HepG2 (cell line): Measurements from ENCODE around the gene COL5A2. TPM values are rescaled to one million over a fixed set of nuclear protein-coding genes. Genes with fewer than 3 reads are reported as not detected.

ENCODE experiments used
- ATAC-seq: fragments of 200-7000 bp; cut with Tn5 transposase; 3 replicates; pipeline ENCODE4 v1.9.1; 2020; ENCODE audit warnings: mild to moderate bottlenecking, moderate library complexity
- BruUV-seq: library from RNA; stranded (reverse); fragments of 400-500 nt; replicated peaks from 2 replicates; lab custom pipeline; 2021; lab: Mats Ljungman, UMichigan
- CTCF ChIA-PET: fragments of 300-600 bp; formaldehyde crosslinking; extraction: SDS; loops from one replicate; lab custom pipeline; 2021; ENCODE audit warnings: low total read pairs, inconsistent platforms, low intra/inter-chr PET ratio; lab: Yijun Ruan, JAX
- POLR2A ChIA-PET: fragments of 350-600 bp; sonication (Branson Sonifier 250); formaldehyde crosslinking; loops from one replicate; lab custom pipeline; 2020; ENCODE audit warnings: antibody characterized with exemption, inconsistent platforms; lab: Yijun Ruan, JAX
- DNase-seq: peaks from one replicate; pipeline ENCODE4 v3.0.0-alpha.2; 2015; ENCODE audit warnings: low spot score
- FAIRE-seq: peaks from 3 replicates; lab custom pipeline; 2011; peaks lifted over from hg19 to GRCh38; lab: Jason Lieb, UNC
- H2AFZ ChIP-seq: one replicate; pipeline ENCODE4 v1.6.1; 2011; ENCODE audit warnings: low read length, inconsistent platforms
- H3K27ac ChIP-seq: fragments of 300-600 bp; 3 replicates; pipeline ENCODE4 v1.8.0; 2011; ENCODE audit warnings: mixed run types, mild to moderate bottlenecking, mixed read lengths, low read length, inconsistent platforms; ENCODE audit not compliant: insufficient read depth; ENCODE audit errors: extremely low read length
- H3K27me3 ChIP-seq, 2 experiments: fragments of 200-600 bp in 1 of 2; 2 replicates in 1 of 2; 3 replicates in 1 of 2; pipeline versions ENCODE4 v1.6.0 to v1.8.0; 2011; ENCODE audit warnings: low read length in 2 of 2, mild to moderate bottlenecking in 2 of 2, moderate library complexity in 2 of 2, inconsistent platforms in 1 of 2; ENCODE audit not compliant: insufficient read depth in 2 of 2, control insufficient read depth in 1 of 2
- H3K36me3 ChIP-seq, 2 experiments: fragments of 200-600 bp in 1 of 2; replicated peaks in 1 of 2; 2 replicates in 1 of 2; 3 replicates in 1 of 2; pipeline versions ENCODE4 v1.5.1 to v1.8.0; 2011; ENCODE audit warnings: low read length in 2 of 2, inconsistent platforms in 1 of 2; ENCODE audit not compliant: insufficient read depth in 2 of 2, control insufficient read depth in 1 of 2
- H3K4me1 ChIP-seq: 2 replicates; pipeline ENCODE4 v1.5.1; 2012; ENCODE audit warnings: low read length, inconsistent platforms; ENCODE audit not compliant: insufficient read depth
- H3K4me2 ChIP-seq: 2 replicates; pipeline ENCODE4 v1.6.0; 2011; ENCODE audit warnings: low read depth, low read length, inconsistent platforms
- H3K4me3 ChIP-seq, 3 experiments: fragments of 200-600 bp in 1 of 3; sonication (generic), shearing (Covaris generic) in 1 of 3; replicated peaks in 1 of 3; 2 replicates each; pipeline ENCODE4 v1.5.1; 2011 to 2016; ENCODE audit warnings: low read length in 3 of 3, inconsistent platforms in 2 of 3, low read depth in 2 of 3, mild to moderate bottlenecking in 2 of 3, control low read depth in 1 of 3, mixed read lengths in 1 of 3; ENCODE audit not compliant: insufficient read depth in 1 of 3
- H3K79me2 ChIP-seq: one replicate; pipeline ENCODE4 v1.6.1; 2011; ENCODE audit warnings: low read length, inconsistent platforms; ENCODE audit not compliant: insufficient read depth
- H3K9ac ChIP-seq: 2 replicates; pipeline ENCODE4 v1.6.0; 2011; ENCODE audit warnings: mild to moderate bottlenecking, low read depth, low read length, inconsistent platforms; ENCODE audit not compliant: insufficient read depth
- H3K9me3 ChIP-seq: 2 replicates; pipeline ENCODE4 v1.5.1; 2012; ENCODE audit warnings: mild to moderate bottlenecking, low read length
- H4K20me1 ChIP-seq: 2 replicates; pipeline ENCODE4 v1.6.0; 2011; ENCODE audit warnings: inconsistent platforms, mild to moderate bottlenecking, low read length, moderate library complexity; ENCODE audit not compliant: insufficient read depth
- HMG20B ChIP-seq: conservative IDR thresholded peaks from 2 replicates; pipeline ENCODE4 v1.6.1; 2016; ENCODE audit warnings: missing genetic modification reagents, missing compliant biosample characterization
- KLF9 ChIP-seq: IDR thresholded peaks from 2 replicates; pipeline ENCODE4 v1.6.1; 2016; ENCODE audit warnings: low read depth
- MEIS1 ChIP-seq: sonication (generic); formaldehyde crosslinking; IDR thresholded peaks from 2 replicates; pipeline ENCODE4 v1.9.0; 2021; ENCODE audit warnings: mild to moderate bottlenecking, missing genetic modification reagents, moderate library complexity, borderline replicate concordance
- POLR2A ChIP-seq, 2 experiments: IDR thresholded peaks; 2 replicates each; pipeline ENCODE4 v1.6.1; 2011; ENCODE audit warnings: low read depth in 2 of 2, low read length in 2 of 2, mild to moderate bottlenecking in 1 of 2, moderate library complexity in 1 of 2; ENCODE audit not compliant: insufficient read depth in 1 of 2
- ZNF562 ChIP-seq: sonication (generic); formaldehyde crosslinking; IDR thresholded peaks from 2 replicates; pipeline ENCODE4 v1.8.0; 2022; ENCODE audit warnings: missing genetic modification reagents, borderline replicate concordance
- ZNF564 ChIP-seq: sonication (generic); formaldehyde crosslinking; IDR thresholded peaks from 2 replicates; pipeline ENCODE4 v1.8.1; 2023; ENCODE audit warnings: mild to moderate bottlenecking, missing genetic modification reagents
- ZNF605 ChIP-seq: sonication (generic); formaldehyde crosslinking; IDR thresholded peaks from 2 replicates; pipeline ENCODE4 v1.8.0; 2022; ENCODE audit warnings: mild to moderate bottlenecking, missing genetic modification reagents
- WGBS: methylation state at CpG from one replicate; pipeline ENCODE4 v1.1.6; 2017; ENCODE audit warnings: low lambda C conversion rate; 5-methylcytosine and 5-hydroxymethylcytosine counted together
- in situ Hi-C: cut with HindIII; loops from 2 replicates; pipeline ENCODE4 v1.10.0; 2017; ENCODE audit warnings: low pct_unique_long_range_greater_than_20kb; ENCODE audit not compliant: extremely low pct_ligation_motif_present
- intact Hi-C: fragments of 100-400 bp; cut with micrococcal nuclease; formaldehyde crosslinking; loops from one replicate; pipeline ENCODE4 v1.10.0; 2022; ENCODE audit not compliant: unreplicated experiment
- polyA plus RNA-seq, 8 experiments: library from polyadenylated mRNA; depleted of rRNA in 3 of 8; stranded (reverse) in 7 of 8; unstranded in 1 of 8; fragments of >200 nt; fragmentation: Illumina TruSeq in 4 of 8; extraction: Trizol in 4 of 8; gene quantifications; 2 replicates each; pipeline versions ENCODE4 v1.2.1 to v1.2.3, GENCODE V29; 2011 to 2016; ENCODE audit warnings: low read depth in 4 of 8, missing spikeins in 1 of 8, mixed read lengths in 1 of 8; ENCODE audit not compliant: insufficient read depth in 1 of 8
- total RNA-seq, 5 experiments: library from RNA; depleted of rRNA; stranded (reverse); fragments of >200 nt; fragmentation: Illumina TruSeq; extraction: Trizol; gene quantifications; 2 replicates each; pipeline ENCODE4 v1.2.3, GENCODE V29; 2016; ENCODE audit warnings: low read depth in 1 of 5
- TF ChIP-seq, protein P1 (sequence below): sonication (generic); formaldehyde crosslinking; conservative IDR thresholded peaks from 2 replicates; pipeline ENCODE4 v1.8.0; 2022; ENCODE audit warnings: mild to moderate bottlenecking, moderate library complexity, missing genetic modification reagents
- TF ChIP-seq, protein P2 (sequence below): sonication (generic); formaldehyde crosslinking; conservative IDR thresholded peaks from 2 replicates; pipeline ENCODE4 v1.4.0; 2020; ENCODE audit warnings: missing genetic modification reagents
- TF ChIP-seq, protein P3 (sequence below): sonication (generic); formaldehyde crosslinking; IDR thresholded peaks from 2 replicates; pipeline ENCODE4 v1.8.0; 2022; ENCODE audit warnings: missing genetic modification reagents, low read depth, mild to moderate bottlenecking, borderline replicate concordance
- TF ChIP-seq, protein P4 (sequence below): sonication (generic); formaldehyde crosslinking; conservative IDR thresholded peaks from 2 replicates; pipeline ENCODE4 v1.8.0; 2022; ENCODE audit warnings: low read depth, missing genetic modification reagents
- TF ChIP-seq, protein P5 (sequence below): sonication (generic); formaldehyde crosslinking; IDR thresholded peaks from 2 replicates; pipeline ENCODE4 v1.9.0; 2021; ENCODE audit warnings: missing genetic modification reagents, mild to moderate bottlenecking, borderline replicate concordance

COL5A2 gene
- total and polyA plus RNA-seq, 2 of the 13 experiments (the other 11 are each of a cell fraction or from before 2014, with no cell fraction given), result 0.83 to 1.5 TPM

DNA sequence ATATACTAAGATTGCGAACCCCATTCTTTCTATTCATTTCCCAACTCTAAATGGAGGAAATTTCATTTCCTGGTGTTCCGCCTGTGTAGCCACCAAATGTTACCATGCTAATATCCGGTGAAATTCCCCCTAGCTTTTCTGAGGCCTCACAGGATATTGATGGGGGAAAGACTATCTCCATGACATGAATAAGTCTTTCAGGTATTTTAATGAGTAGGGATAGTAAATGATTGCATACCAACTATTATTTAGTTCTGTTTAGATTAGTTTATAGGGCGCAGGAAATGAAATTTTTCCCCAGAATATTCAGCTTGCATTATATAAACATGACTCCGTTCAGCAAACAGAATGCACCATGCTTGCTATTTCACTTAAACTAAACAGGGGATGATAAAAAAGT, 55.4 kb downstream of the COL5A2 start:
- Histone ChIP-seq H4K20me1 (no peaks in the 10 kb centered on the region), H3K4me3 (no peak overlapping the region), H3K4me1 (no peaks in the 10 kb centered on the region), H2AFZ (no peak overlapping the region), H3K4me2 (no peak overlapping the region), H3K79me2 (no peaks in the 10 kb centered on the region), H3K9me3 (no peaks in the 10 kb centered on the region), H3K27ac (no peak overlapping the region), H3K27me3 (no peaks in the 10 kb centered on the region), H3K36me3 (no peaks in the 10 kb centered on the region), H3K9ac (no peak overlapping the region)
- no TSS peak for BruUV-seq
- 71% methylated on average over 5 of the region's 5 CpGs for whole genome bisulfite sequencing
- no peak for ATAC-seq
- no peak for FAIRE-seq
- intact Hi-C loops, result no loop called here
- ChIA-PET POLR2A (no interaction called here), CTCF (no interaction called here)
- TF ChIP-seq, protein P1, sequence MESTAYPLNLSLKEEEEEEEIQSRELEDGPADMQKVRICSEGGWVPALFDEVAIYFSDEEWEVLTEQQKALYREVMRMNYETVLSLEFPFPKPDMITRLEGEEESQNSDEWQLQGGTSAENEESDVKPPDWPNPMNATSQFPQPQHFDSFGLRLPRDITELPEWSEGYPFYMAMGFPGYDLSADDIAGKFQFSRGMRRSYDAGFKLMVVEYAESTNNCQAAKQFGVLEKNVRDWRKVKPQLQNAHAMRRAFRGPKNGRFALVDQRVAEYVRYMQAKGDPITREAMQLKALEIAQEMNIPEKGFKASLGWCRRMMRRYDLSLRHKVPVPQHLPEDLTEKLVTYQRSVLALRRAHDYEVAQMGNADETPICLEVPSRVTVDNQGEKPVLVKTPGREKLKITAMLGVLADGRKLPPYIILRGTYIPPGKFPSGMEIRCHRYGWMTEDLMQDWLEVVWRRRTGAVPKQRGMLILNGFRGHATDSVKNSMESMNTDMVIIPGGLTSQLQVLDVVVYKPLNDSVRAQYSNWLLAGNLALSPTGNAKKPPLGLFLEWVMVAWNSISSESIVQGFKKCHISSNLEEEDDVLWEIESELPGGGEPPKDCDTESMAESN, result no peak
- TF ChIP-seq, protein P2, sequence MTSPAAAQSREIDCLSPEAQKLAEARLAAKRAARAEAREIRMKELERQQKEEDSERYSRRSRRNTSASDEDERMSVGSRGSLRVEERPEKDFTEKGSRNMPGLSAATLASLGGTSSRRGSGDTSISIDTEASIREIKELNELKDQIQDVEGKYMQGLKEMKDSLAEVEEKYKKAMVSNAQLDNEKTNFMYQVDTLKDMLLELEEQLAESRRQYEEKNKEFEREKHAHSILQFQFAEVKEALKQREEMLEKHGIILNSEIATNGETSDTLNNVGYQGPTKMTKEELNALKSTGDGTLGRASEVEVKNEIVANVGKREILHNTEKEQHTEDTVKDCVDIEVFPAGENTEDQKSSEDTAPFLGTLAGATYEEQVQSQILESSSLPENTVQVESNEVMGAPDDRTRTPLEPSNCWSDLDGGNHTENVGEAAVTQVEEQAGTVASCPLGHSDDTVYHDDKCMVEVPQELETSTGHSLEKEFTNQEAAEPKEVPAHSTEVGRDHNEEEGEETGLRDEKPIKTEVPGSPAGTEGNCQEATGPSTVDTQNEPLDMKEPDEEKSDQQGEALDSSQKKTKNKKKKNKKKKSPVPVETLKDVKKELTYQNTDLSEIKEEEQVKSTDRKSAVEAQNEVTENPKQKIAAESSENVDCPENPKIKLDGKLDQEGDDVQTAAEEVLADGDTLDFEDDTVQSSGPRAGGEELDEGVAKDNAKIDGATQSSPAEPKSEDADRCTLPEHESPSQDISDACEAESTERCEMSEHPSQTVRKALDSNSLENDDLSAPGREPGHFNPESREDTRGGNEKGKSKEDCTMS, result no peak
- TF ChIP-seq, protein P3, sequence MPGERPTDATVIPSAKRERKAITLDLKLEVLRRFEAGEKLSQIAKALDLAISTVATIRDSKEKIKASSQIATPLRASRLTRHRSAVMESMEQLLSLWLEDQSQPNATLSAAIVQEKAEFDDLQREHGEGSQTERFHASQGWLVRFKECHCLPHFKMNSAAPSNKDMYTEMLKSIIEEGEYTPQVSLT (CRISPR knock-in tag), result no peak
- TF ChIP-seq POLR2A (IDR thresholded peaks at IDR 0.05; ENCODE audit: insufficient read depth in 1 of 2, low read depth in 2 of 2, low read length in 2 of 2), result no peak
- TF ChIP-seq MEIS1 (CRISPR knock-in tag), result no peak
- TF ChIP-seq ZNF562, result no peak
- no peak for TF ChIP-seq ZNF605 (CRISPR knock-in tag)
- no peak for TF ChIP-seq ZNF564 (CRISPR knock-in tag)
- TF ChIP-seq KLF9 (CRISPR knock-in tag), result no peak
- TF ChIP-seq HMG20B (CRISPR knock-in tag), result no peak
- TF ChIP-seq, protein P4, sequence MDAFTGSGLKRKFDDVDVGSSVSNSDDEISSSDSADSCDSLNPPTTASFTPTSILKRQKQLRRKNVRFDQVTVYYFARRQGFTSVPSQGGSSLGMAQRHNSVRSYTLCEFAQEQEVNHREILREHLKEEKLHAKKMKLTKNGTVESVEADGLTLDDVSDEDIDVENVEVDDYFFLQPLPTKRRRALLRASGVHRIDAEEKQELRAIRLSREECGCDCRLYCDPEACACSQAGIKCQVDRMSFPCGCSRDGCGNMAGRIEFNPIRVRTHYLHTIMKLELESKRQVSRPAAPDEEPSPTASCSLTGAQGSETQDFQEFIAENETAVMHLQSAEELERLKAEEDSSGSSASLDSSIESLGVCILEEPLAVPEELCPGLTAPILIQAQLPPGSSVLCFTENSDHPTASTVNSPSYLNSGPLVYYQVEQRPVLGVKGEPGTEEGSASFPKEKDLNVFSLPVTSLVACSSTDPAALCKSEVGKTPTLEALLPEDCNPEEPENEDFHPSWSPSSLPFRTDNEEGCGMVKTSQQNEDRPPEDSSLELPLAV, result no peak
- TF ChIP-seq, protein P5, sequence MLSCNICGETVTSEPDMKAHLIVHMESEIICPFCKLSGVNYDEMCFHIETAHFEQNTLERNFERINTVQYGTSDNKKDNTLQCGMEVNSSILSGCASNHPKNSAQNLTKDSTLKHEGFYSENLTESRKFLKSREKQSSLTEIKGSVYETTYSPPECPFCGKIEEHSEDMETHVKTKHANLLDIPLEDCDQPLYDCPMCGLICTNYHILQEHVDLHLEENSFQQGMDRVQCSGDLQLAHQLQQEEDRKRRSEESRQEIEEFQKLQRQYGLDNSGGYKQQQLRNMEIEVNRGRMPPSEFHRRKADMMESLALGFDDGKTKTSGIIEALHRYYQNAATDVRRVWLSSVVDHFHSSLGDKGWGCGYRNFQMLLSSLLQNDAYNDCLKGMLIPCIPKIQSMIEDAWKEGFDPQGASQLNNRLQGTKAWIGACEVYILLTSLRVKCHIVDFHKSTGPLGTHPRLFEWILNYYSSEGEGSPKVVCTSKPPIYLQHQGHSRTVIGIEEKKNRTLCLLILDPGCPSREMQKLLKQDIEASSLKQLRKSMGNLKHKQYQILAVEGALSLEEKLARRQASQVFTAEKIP (CRISPR knock-in tag), result no peak
- in situ Hi-C loops, result no loop called here
- no peak for DNase-seq
